Bronchial epithelial cell (primary cell): ENCODE measurements around the gene SOX18. TPM values are rescaled to one million over a fixed set of nuclear protein-coding genes. Genes with fewer than 3 reads are reported as not detected.

Experiments used
- DNase-seq: peaks from one replicate; pipeline ENCODE4 v3.0.0-alpha.2; 2010; ENCODE audit warnings: low read depth
- FAIRE-seq: peaks from 2 replicates; lab custom pipeline; 2011; peaks lifted over from hg19 to GRCh38; lab: Jason Lieb, UNC
- H3K27me3 ChIP-seq: 2 replicates; pipeline ENCODE4 v1.5.1; 2011; ENCODE audit warnings: low read length; ENCODE audit not compliant: control insufficient read depth, insufficient read depth
- H3K36me3 ChIP-seq: 2 replicates; pipeline ENCODE4 v1.5.1; 2011; ENCODE audit warnings: low read length; ENCODE audit not compliant: control insufficient read depth, insufficient read depth
- H3K4me3 ChIP-seq: 2 replicates; pipeline ENCODE4 v1.5.1; 2011; ENCODE audit warnings: mild to moderate bottlenecking, low read depth, low read length, control low read depth
- total RNA-seq: library from RNA; depleted of rRNA; stranded (reverse); fragments of >200 nt; gene quantifications from 2 replicates; pipeline ENCODE4 v1.2.1, GENCODE V29; 2014
- TF ChIP-seq, protein P1 (sequence below): IDR thresholded peaks from 2 replicates; pipeline ENCODE4 v1.5.1; 2011; ENCODE audit warnings: mild to moderate bottlenecking, moderate library complexity, low read length, control low read depth, inconsistent platforms; ENCODE audit not compliant: insufficient read depth, severe bottlenecking

Gene SOX18
- total RNA-seq, 1 donor from 2014 or later: not detected

DNA sequence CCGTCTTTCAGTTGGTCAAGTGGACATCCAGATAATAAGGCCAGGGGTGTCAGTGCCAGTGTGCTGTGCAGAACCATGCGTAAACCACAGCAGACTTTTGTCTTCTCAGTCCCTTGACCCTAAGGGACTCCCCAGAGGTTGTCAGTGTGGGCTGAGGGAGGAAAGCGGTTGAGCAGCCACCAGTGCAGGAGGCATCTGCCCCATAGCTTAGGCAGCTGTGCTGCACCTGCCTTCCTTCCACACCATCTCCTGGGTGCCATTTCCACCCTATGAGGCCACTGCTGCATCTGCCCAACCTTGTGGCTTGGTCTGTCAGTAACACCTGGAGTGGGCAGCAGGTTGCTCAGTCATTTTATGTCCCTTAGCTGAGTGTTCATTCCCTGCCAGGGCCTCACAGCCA is 42.5 kb downstream of the SOX18 start:
- no peak overlapping the region for H3K4me3 ChIP-seq
- peaks cover 27% of the 10 kb centered on the region for H3K36me3 ChIP-seq
- no peak for FAIRE-seq
- no peaks in the 10 kb centered on the region for H3K27me3 ChIP-seq
- no peak for DNase-seq
- TF ChIP-seq, protein P1, sequence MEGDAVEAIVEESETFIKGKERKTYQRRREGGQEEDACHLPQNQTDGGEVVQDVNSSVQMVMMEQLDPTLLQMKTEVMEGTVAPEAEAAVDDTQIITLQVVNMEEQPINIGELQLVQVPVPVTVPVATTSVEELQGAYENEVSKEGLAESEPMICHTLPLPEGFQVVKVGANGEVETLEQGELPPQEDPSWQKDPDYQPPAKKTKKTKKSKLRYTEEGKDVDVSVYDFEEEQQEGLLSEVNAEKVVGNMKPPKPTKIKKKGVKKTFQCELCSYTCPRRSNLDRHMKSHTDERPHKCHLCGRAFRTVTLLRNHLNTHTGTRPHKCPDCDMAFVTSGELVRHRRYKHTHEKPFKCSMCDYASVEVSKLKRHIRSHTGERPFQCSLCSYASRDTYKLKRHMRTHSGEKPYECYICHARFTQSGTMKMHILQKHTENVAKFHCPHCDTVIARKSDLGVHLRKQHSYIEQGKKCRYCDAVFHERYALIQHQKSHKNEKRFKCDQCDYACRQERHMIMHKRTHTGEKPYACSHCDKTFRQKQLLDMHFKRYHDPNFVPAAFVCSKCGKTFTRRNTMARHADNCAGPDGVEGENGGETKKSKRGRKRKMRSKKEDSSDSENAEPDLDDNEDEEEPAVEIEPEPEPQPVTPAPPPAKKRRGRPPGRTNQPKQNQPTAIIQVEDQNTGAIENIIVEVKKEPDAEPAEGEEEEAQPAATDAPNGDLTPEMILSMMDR: no peak

DNA sequence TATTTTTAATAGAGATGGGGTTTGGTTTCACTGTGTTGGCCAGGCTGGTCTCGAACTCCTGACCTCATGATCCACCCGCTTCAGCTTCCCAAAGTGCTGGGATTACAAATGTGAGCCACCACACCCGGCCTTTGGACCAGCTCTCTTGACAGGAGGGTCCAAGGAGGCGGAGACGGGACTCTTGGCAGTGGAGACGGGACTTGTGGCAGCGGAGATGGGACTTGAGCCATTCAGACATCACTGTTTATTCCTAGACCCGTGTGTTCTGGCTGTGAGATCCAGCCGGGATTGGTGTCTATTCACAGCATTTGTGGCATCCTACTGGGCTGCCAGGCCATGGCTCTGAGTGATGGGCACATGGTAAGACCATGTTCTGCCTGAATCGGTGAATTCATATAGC is 42.9 kb downstream of the SOX18 start:
- DNase-seq (no peak), FAIRE-seq (no peak)
- Histone ChIP-seq H3K4me3 (no peak overlapping the region), H3K36me3 (peaks cover 26% of the 10 kb centered on the region), H3K27me3 (no peaks in the 10 kb centered on the region)
- TF ChIP-seq, protein P1: no peak

- no peak overlapping the region for H3K4me3 ChIP-seq
- H3K27me3 ChIP-seq: no peaks in the 10 kb centered on the region
- peaks cover 23% of the 10 kb centered on the region for H3K36me3 ChIP-seq
- no peak for DNase-seq
- FAIRE-seq: no peak
- TF ChIP-seq, protein P1: no peak
Observed at GRCh38 chr20:64005394-64005793, 44.0 kb downstream of the SOX18 start.

DNA sequence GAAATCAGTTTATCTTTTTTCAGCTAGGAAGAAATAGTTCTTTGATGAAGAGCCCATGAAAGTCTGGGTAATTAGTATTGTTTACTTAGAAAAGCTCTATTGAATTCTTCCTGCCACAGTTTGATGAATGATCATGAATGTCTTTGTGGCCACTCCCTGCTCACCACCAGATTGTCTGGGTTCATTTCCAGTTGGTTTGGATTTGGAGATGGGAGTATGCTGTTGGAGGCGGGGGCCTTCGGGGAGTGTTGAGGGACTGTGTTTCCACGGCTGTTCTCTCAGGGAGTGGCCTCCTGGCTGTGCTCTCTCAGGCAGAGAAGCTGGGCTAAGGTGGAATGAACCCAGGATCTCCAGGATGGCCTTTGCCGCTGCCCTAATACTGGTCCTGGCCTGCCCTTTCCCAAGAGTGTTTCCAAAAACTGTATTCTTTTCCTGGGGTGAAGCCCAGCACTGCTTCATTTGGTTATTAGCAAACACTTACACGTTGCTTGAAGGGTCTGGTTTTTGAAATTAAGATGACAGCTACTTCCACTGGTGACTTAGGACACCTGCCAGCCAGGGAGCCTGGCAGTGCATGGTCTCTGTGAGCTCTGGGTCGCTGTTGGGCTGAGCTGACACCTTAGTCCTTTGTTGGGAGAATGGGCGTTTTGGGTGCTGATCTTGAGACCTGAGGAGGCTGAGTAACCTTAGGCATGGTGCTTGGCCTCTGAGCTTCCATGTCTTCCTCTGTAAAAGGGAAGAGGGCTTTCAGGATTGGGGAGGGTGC is 45.3 kb downstream of the SOX18 start:
- DNase-seq (no peak), FAIRE-seq (no peak)
- Histone ChIP-seq H3K4me3 (no peak overlapping the region), H3K36me3 (peaks cover 25% of the 10 kb centered on the region), H3K27me3 (no peaks in the 10 kb centered on the region)
- TF ChIP-seq, protein P1: no peak

- no peaks in the 10 kb centered on the region for H3K27me3 ChIP-seq
- DNase-seq (no peak), FAIRE-seq (no peak)
- no peak overlapping the region for H3K4me3 ChIP-seq
- TF ChIP-seq, protein P1: no peak
- H3K36me3 ChIP-seq: peaks cover 22% of the 10 kb centered on the region
Observed at GRCh38 chr20:64001607-64002011, 47.8 kb downstream of the SOX18 start.
